ENCODE data around the gene PRR5L.
A peak's percentile ranks its signal among the peaks of the same experiment; 100 is the strongest.

PRR5L gene

GRCh38 chr11:36452961-36453360 is 156.9 kb downstream of the PRR5L start:
- Histone ChIP-seq H2BK12ac (ENCODE audit: low read length in 2 of 2) (no peak overlapping the region), H2BK5ac (ENCODE audit: low read depth, low read length, poor library complexity, severe bottlenecking) (no peak overlapping the region), H2BK120ac (ENCODE audit: low read depth, low read length) (no peak overlapping the region), H3K36me3 (ENCODE audit: control insufficient read depth in 1 of 2, insufficient read depth in 2 of 2, low read depth in 1 of 2, low read length in 2 of 2) (peaks cover 0 to 58% of the 10 kb centered on the region in 2 experiments), H3K4ac (ENCODE audit: low read depth in 1 of 2, low read length in 2 of 2) (no peak overlapping the region), H3K27me3 (ENCODE audit: control insufficient read depth in 1 of 2, insufficient read depth in 1 of 2, low read length in 2 of 2) (no peaks in the 10 kb centered on the region), H3K79me1 (replicated peaks; ENCODE audit: low read length, poor library complexity, severe bottlenecking) (peaks cover under 1% of the 10 kb centered on the region), H3K9ac (ENCODE audit: low read length) (no peak overlapping the region), H3K4me2 (ENCODE audit: low read length, poor library complexity, severe bottlenecking) (no peak overlapping the region), H4K8ac (ENCODE audit: low read length) (no peak overlapping the region), H3K23ac (ENCODE audit: low read length in 2 of 2) (no peak overlapping the region), H4K91ac (ENCODE audit: low read length) (no peak overlapping the region), H2AFZ (ENCODE audit: low read depth, low read length) (no peak overlapping the region), H3K9me3 (ENCODE audit: control insufficient read depth, low read length) (no peaks in the 10 kb centered on the region), H2BK15ac (ENCODE audit: low read depth, poor library complexity, severe bottlenecking) (no peak overlapping the region), H3K18ac (ENCODE audit: low read depth in 1 of 2, low read length in 2 of 2) (no peak overlapping the region), H3K4me1 (ENCODE audit: control insufficient read depth, insufficient read depth, low read depth, low read length) (peaks cover 54% of the 10 kb centered on the region), H3K4me3 (ENCODE audit: insufficient read depth in 1 of 2, low read depth in 1 of 2, low read length in 2 of 2) (no peak overlapping the region), H3K27ac (ENCODE audit: low read length, poor library complexity, severe bottlenecking) (peak overlapping the region; percentile 98), H2AK5ac (ENCODE audit: low read length, severe bottlenecking) (no peak overlapping the region), H3K14ac (ENCODE audit: low read length in 2 of 2) (no peak overlapping the region)
- no CpG with 5 or more reads among the region's 1 CpG for WGBS
- DNase-seq = no peak

- Histone ChIP-seq H3K79me1 (replicated peaks; ENCODE audit: low read length, poor library complexity, severe bottlenecking) (peaks cover 6% of the 10 kb centered on the region), H3K4me2 (ENCODE audit: low read length, poor library complexity, severe bottlenecking) (no peak overlapping the region), H4K91ac (ENCODE audit: low read length) (no peak overlapping the region), H3K4me3 (ENCODE audit: insufficient read depth in 1 of 2, low read depth in 1 of 2, low read length in 2 of 2) (no peak overlapping the region), H3K4ac (ENCODE audit: low read depth in 1 of 2, low read length in 2 of 2) (peak overlapping the region in 1 of 2 experiments; percentile 71), H3K27me3 (ENCODE audit: control insufficient read depth in 1 of 2, insufficient read depth in 1 of 2, low read length in 2 of 2) (no peaks in the 10 kb centered on the region), H2BK120ac (ENCODE audit: low read depth, low read length) (peak overlapping the region; percentile 4), H3K23ac (ENCODE audit: low read length in 2 of 2) (no peak overlapping the region), H2AFZ (ENCODE audit: low read depth, low read length) (no peak overlapping the region), H4K8ac (ENCODE audit: low read length) (no peak overlapping the region), H3K36me3 (ENCODE audit: control insufficient read depth in 1 of 2, insufficient read depth in 2 of 2, low read depth in 1 of 2, low read length in 2 of 2) (peaks cover 0 to 57% of the 10 kb centered on the region in 2 experiments), H2BK5ac (ENCODE audit: low read depth, low read length, poor library complexity, severe bottlenecking) (no peak overlapping the region), H3K9me3 (ENCODE audit: control insufficient read depth, low read length) (no peaks in the 10 kb centered on the region), H3K14ac (ENCODE audit: low read length in 2 of 2) (peak overlapping the region in 1 of 2 experiments; percentile 53), H3K4me1 (ENCODE audit: control insufficient read depth, insufficient read depth, low read depth, low read length) (peaks cover 51% of the 10 kb centered on the region), H2BK15ac (ENCODE audit: low read depth, poor library complexity, severe bottlenecking) (no peak overlapping the region), H3K27ac (ENCODE audit: low read length, poor library complexity, severe bottlenecking) (peak overlapping the region; percentile 98), H2AK5ac (ENCODE audit: low read length, severe bottlenecking) (peak overlapping the region; percentile 79), H3K9ac (ENCODE audit: low read length) (no peak overlapping the region), H3K18ac (ENCODE audit: low read depth in 1 of 2, low read length in 2 of 2) (peak overlapping the region in 1 of 2 experiments; percentile 68), H2BK12ac (ENCODE audit: low read length in 2 of 2) (peak overlapping the region; percentile 1 to 57)
- 70% methylated on average over 3 of the region's 3 CpGs for WGBS
- DNase-seq = peak; percentile 22
Observed at GRCh38 chr11:36453678-36454077, 157.6 kb downstream of the PRR5L start.

- no peak for DNase-seq
- 88% methylated on average over 18 of the region's 18 CpGs for WGBS
- Histone ChIP-seq H3K18ac (ENCODE audit: low read depth in 1 of 2, low read length in 2 of 2) (peak overlapping the region; percentile 44 to 97), H3K36me3 (ENCODE audit: control insufficient read depth in 1 of 2, insufficient read depth in 2 of 2, low read depth in 1 of 2, low read length in 2 of 2) (peaks cover 0 to 56% of the 10 kb centered on the region in 2 experiments), H2BK12ac (ENCODE audit: low read length in 2 of 2) (peak overlapping the region; percentile 19 to 49), H4K8ac (ENCODE audit: low read length) (peak overlapping the region; percentile 45), H3K4ac (ENCODE audit: low read depth in 1 of 2, low read length in 2 of 2) (peak overlapping the region; percentile 48 to 65), H3K4me2 (ENCODE audit: low read length, poor library complexity, severe bottlenecking) (no peak overlapping the region), H2AFZ (ENCODE audit: low read depth, low read length) (no peak overlapping the region), H3K27ac (ENCODE audit: low read length, poor library complexity, severe bottlenecking) (peak overlapping the region; percentile 98), H2BK5ac (ENCODE audit: low read depth, low read length, poor library complexity, severe bottlenecking) (peak overlapping the region; percentile 33), H2BK15ac (ENCODE audit: low read depth, poor library complexity, severe bottlenecking) (peak overlapping the region; percentile 98), H3K4me3 (ENCODE audit: insufficient read depth in 1 of 2, low read depth in 1 of 2, low read length in 2 of 2) (no peak overlapping the region), H3K23ac (ENCODE audit: low read length in 2 of 2) (no peak overlapping the region), H2BK120ac (ENCODE audit: low read depth, low read length) (peak overlapping the region; percentile 99), H2AK5ac (ENCODE audit: low read length, severe bottlenecking) (peak overlapping the region; percentile 79), H4K91ac (ENCODE audit: low read length) (peak overlapping the region; percentile 5), H3K9ac (ENCODE audit: low read length) (no peak overlapping the region), H3K14ac (ENCODE audit: low read length in 2 of 2) (peak overlapping the region in 1 of 2 experiments; percentile 26), H3K27me3 (ENCODE audit: control insufficient read depth in 1 of 2, insufficient read depth in 1 of 2, low read length in 2 of 2) (no peaks in the 10 kb centered on the region), H3K9me3 (ENCODE audit: control insufficient read depth, low read length) (no peaks in the 10 kb centered on the region), H3K4me1 (ENCODE audit: control insufficient read depth, insufficient read depth, low read depth, low read length) (peaks cover 57% of the 10 kb centered on the region), H3K79me1 (replicated peaks; ENCODE audit: low read length, poor library complexity, severe bottlenecking) (peaks cover 12% of the 10 kb centered on the region)
Observed at GRCh38 chr11:36454551-36454940, 158.5 kb downstream of the PRR5L start.

- H2BK120ac ChIP-seq (ENCODE audit: low read depth, low read length) = peak overlapping the region; percentile 99
- no peak overlapping the region for H3K4me3 ChIP-seq (ENCODE audit: insufficient read depth in 1 of 2, low read depth in 1 of 2, low read length in 2 of 2)
- peak overlapping the region; percentile 96 for H2AK5ac ChIP-seq (ENCODE audit: low read length, severe bottlenecking)
- no peaks in the 10 kb centered on the region for H3K9me3 ChIP-seq (ENCODE audit: control insufficient read depth, low read length)
- H2BK15ac ChIP-seq (ENCODE audit: low read depth, poor library complexity, severe bottlenecking) = peak overlapping the region; percentile 98
- peak overlapping the region; percentile 97 for H2BK5ac ChIP-seq (ENCODE audit: low read depth, low read length, poor library complexity, severe bottlenecking)
- no peak overlapping the region for H2AFZ ChIP-seq (ENCODE audit: low read depth, low read length)
- H3K14ac ChIP-seq (ENCODE audit: low read length in 2 of 2) = peak overlapping the region in 1 of 2 experiments; percentile 73
- peak overlapping the region in 1 of 2 experiments; percentile 66 for H3K23ac ChIP-seq (ENCODE audit: low read length in 2 of 2)
- DNase-seq = no peak
- H3K4me1 ChIP-seq (ENCODE audit: control insufficient read depth, insufficient read depth, low read depth, low read length) = peaks cover 54% of the 10 kb centered on the region
- H3K9ac ChIP-seq (ENCODE audit: low read length) = peak overlapping the region; percentile 73
- no peak overlapping the region for H3K4me2 ChIP-seq (ENCODE audit: low read length, poor library complexity, severe bottlenecking)
- peak overlapping the region; percentile 98 for H4K8ac ChIP-seq (ENCODE audit: low read length)
- H2BK12ac ChIP-seq (ENCODE audit: low read length in 2 of 2) = peak overlapping the region; percentile 19 to 75
- H3K79me1 ChIP-seq (replicated peaks; ENCODE audit: low read length, poor library complexity, severe bottlenecking) = peaks cover 12% of the 10 kb centered on the region
- peaks cover 0 to 52% of the 10 kb centered on the region in 2 experiments for H3K36me3 ChIP-seq (ENCODE audit: control insufficient read depth in 1 of 2, insufficient read depth in 2 of 2, low read depth in 1 of 2, low read length in 2 of 2)
- H3K4ac ChIP-seq (ENCODE audit: low read depth in 1 of 2, low read length in 2 of 2) = peak overlapping the region; percentile 3 to 95
- H3K18ac ChIP-seq (ENCODE audit: low read depth in 1 of 2, low read length in 2 of 2) = peak overlapping the region; percentile 44 to 97
- H3K27ac ChIP-seq (ENCODE audit: low read length, poor library complexity, severe bottlenecking) = peak overlapping the region; percentile 98
- WGBS = 74% methylated on average over 17 of the region's 17 CpGs
- H3K27me3 ChIP-seq (ENCODE audit: control insufficient read depth in 1 of 2, insufficient read depth in 1 of 2, low read length in 2 of 2) = no peaks in the 10 kb centered on the region
- H4K91ac ChIP-seq (ENCODE audit: low read length) = peak overlapping the region; percentile 99
Observed at GRCh38 chr11:36454941-36455631, 159.0 kb downstream of the PRR5L start.

Data from mesenchymal stem cell (in vitro differentiated cells and primary cell).